KOPT-K1 (cell line): ENCODE measurements around the gene DPAGT1.
"Not testable (repeated sequence)": the region's sequence is repeated elsewhere in the genome, so short reads cannot be mapped to it uniquely, and the experiment has no call there.

Source experiments
- H3K27ac ChIP-seq: fragments of 200-600 bp; sonication (generic); 2 replicates; pipeline ENCODE4 v1.5.1; 2016; ENCODE audit warnings: antibody characterized with exemption, mild to moderate bottlenecking, low read depth, low read length; ENCODE audit not compliant: poor library complexity, severe bottlenecking
- H3K36me3 ChIP-seq: fragments of 200-600 bp; sonication (generic); 2 replicates; pipeline ENCODE4 v1.5.1; 2017; ENCODE audit warnings: antibody characterized with exemption, mild to moderate bottlenecking, low read length, moderate library complexity; ENCODE audit not compliant: insufficient read depth
- H3K9me3 ChIP-seq: fragments of 200-600 bp; sonication (generic); 2 replicates; pipeline ENCODE4 v1.5.1; 2017; ENCODE audit warnings: antibody characterized with exemption, low read length, mild to moderate bottlenecking; ENCODE audit not compliant: insufficient read depth, poor library complexity, severe bottlenecking

The DPAGT1 gene

DNA sequence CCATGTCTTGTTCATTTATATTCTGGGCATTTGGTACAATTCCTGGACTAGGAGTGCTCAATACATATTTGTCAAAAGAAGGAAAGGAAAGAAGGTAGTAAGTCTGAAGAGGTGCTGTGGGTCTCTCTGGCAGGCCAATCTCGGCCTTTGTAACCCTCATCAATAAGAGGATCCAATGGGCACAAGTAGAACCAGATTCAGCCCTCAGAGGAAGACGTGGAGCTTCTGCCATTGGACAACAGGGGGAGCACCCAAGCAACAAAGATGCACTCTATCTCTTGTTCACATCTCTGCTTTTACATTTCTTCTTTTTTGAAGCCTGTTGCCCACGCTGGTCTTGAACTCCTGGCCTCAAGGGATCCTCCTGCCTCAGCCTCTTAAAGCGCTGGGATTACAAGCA is 36.3 kb downstream of the DPAGT1 start:
- peaks cover 11% of the 10 kb centered on the region; the same call in 1 of the 2 replicates for H3K36me3 ChIP-seq
- H3K27ac ChIP-seq: no peak overlapping the region
- no peaks in the 10 kb centered on the region for H3K9me3 ChIP-seq

DNA sequence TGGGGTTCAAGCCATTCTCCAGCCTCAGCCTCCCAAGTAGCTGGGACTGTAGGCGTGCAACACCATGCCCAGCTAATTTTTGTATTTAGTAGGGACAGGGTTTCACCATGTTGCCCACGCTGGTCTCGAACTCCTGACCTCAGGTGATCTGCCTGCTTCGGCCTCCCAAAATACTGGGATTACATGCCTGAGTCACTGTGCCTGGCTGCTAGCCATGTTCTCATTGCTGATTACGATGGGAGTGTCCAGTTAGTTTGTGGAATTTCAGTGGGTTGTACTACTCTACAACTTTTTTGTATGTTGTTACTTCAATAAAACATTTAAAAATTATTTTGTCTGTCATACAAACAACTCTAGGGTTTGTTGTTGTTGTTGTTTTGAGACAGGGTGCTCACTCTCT is 38.9 kb downstream of the DPAGT1 start:
- H3K36me3 ChIP-seq: no peaks in the 10 kb centered on the region
- no peak overlapping the region for H3K27ac ChIP-seq
- no peaks in the 10 kb centered on the region for H3K9me3 ChIP-seq

DNA sequence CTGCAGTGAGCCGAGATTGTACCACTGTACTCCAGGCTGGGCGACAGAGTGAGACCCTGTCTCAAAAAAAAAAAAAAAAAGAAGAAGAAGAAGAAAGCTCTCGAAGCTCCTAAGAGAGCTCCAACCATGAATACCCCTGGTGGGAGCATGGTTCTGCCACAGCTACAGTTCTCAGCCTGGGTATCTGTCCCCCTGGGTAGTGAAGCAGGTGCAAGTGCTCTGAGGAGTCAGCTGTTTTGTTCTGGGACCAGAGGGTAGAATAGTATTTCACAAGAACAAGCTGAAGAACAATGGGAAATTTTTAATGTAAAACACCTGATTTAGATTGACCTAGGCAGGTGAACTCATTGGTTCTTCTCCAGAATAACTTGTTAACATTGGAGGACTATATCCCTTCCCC is 40.4 kb downstream of the DPAGT1 start:
- H3K9me3 ChIP-seq: no peaks in the 10 kb centered on the region
- H3K27ac ChIP-seq: no peak overlapping the region
- no peaks in the 10 kb centered on the region for H3K36me3 ChIP-seq

DNA sequence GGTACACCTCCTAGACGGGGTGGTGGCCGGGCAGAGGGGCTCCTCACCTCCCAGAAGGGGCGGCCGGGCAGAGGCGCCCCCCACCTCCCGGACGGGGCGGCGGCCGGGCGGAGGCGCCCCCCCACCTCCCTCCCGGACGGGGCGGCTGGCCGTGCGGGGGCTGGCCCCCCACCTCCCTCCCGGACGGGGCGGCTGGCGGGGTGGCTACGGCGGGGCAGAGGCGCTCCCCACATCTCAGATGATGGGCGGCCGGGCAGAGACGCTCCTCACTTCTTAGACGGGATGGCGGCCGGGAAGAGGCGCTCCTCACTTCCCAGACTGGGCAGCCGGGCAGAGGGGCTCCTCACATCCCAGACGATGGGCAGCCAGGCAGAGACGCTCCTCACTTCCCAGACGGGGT is 42.5 kb downstream of the DPAGT1 start:
- H3K27ac ChIP-seq, H3K9me3 ChIP-seq: not testable (repeated sequence)
- peaks cover 17% of the 10 kb centered on the region for H3K36me3 ChIP-seq

DNA sequence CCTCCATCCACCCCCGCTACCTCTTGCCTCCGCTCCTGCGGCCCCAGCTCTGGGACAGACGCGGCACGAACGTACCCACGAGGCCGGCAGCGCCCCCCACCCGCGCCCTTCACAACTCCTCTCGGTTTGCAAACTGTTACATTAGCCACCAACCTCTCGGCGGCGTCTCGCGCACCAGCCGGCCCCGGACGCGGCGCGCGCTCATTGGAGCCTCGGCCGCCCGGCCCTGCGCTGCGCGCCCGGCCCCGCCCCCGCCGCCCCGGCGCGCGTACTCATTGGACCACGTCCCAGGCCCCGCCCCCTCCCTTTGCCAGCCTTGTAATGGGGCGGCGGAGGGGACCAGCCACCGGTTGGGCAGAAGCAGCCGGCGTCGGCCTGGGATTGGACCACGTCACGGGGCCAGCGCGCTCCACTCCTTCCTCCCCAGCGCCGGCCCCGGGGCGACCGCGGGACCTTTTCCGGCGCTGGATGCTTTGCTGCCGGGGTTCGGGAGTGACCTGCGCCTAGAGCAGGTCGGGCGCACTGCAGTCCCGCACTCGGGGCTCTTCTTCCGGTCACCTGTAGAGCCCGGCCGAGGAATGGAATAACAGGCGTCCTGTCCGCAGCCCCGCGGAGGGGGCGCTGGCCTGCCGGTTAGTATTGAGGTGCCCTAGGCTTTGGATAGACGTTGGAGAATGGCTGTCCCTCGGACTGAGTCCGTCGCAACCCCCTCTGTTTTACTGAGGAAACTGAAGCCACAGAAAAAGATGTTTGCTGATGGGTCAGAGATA is 44.5 kb downstream of the DPAGT1 start, which contains the start of gene HYOU1:
Gene HYOU1 (minus strand): TSS at position 206 of the 770 bp plus-strand sequence. CDS start 1,045 bp downstream, outside the sequence.
- Histone ChIP-seq H3K27ac (peak within 1 kb of the TSS; percentile 87), H3K36me3 (peaks cover 36% of the 10 kb centered on the region), H3K9me3 (no peaks in the 10 kb centered on the region)

DNA sequence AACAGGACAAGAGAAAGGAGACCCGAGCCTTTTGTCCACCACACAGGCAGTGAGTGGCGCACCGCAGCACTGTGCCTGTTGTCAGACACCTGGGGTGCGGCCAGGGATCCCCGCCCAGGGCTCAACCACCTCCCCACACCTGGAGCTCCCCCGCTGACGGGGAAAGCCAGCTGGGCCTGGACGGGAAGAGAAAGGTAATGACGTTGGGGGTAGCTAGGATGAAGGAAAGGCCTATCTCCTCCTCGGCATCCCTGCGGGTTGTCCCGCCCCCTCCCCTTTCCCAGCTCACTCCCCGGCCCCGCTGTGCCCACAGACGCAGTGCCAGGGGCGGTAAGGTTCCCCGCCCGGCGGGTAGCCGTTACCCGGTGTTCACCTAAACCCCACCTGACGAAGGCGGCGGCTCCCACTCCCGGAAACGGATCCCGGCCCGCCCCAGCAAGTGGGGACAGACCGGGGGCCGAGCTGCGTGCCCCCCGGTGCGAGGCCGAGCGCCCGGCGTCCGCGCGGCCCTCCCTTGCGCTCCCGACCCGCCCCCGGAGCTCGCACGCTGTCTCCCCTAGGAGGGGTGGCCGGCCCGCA is 45.1 kb downstream of the DPAGT1 start:
- H3K27ac ChIP-seq: peak overlapping the region; percentile 87
- H3K36me3 ChIP-seq: peaks cover 43% of the 10 kb centered on the region

DNA sequence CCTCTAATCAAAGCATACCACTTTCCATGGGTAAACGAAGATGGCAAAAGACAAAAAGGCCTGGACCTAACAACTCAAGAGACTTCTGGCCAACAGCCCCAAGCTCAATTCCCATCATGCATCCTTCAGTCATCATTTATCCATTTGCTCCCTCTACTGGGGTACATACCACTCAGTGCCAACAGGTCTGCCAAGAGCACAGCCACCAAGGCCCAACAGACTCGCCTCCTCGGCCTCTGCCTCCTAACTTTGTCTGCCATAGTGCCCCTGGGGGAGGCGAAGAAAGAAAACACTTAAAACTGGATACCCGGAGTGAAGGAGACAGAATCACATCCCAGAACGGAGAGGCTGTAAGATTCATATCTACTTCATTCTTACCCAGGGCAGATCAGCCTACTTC is 45.8 kb downstream of the DPAGT1 start:
- H3K9me3 ChIP-seq: no peaks in the 10 kb centered on the region
- peaks cover 49% of the 10 kb centered on the region for H3K36me3 ChIP-seq
- H3K27ac ChIP-seq: peak overlapping the region; percentile 87

More for the DNA sequence above, 45.1 kb downstream of the DPAGT1 start:
- H3K9me3 ChIP-seq: no peaks in the 10 kb centered on the region

DNA sequence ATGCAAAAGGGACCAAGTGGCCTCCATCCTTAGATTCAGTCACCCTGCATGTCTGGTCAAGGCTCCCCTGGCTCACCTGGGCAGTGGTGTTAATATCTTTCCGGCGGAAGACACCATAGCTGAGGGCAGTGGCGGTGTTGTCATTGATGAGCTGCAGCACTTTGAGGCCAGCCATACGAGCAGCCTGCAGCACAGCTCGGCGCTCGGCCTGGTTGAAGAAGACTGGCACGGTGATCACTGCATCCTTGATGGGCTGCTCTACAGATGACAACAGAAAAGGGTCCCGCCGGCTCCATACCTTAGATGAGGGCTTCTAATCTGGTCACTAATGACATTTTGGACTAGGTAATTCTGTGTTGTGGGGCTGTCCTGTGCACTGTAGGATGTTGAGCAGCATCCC is 47.2 kb downstream of the DPAGT1 start:
- Histone ChIP-seq H3K9me3 (no peaks in the 10 kb centered on the region), H3K36me3 (peaks cover 64% of the 10 kb centered on the region), H3K27ac (no peak overlapping the region)

DNA sequence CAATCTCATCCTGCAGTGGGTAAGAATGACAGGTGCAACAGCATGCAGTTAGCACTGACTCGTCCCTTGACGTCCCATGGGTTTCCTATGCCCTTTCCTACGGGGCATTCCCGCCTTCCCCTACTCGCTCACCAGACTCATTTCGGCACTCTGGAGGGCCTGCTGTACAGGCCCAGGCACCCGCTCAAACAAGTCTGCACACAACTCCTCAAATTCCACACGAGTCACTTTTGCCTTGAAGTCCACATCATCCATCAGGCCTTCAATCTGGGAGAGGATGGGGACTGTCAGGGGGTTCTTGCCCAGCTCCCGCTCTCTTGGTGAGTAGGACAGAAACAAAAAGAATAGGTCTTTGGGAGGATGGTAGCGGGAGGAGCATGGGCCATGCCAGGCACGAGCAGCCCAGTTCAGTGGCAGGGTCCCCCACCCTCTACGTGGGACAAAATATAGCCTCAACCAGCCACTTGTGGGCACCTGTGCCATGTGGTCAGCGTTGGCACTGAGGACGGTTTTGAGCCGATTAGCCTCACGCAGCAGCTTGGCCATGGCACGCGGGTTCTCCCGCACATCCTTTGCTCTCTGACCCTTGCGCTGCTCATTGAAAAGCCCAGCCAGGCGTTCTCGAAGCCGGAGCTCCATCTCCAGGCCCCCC is 49.4 kb downstream of the DPAGT1 start:
- Histone ChIP-seq H3K36me3 (peaks cover 85% of the 10 kb centered on the region), H3K27ac (no peak overlapping the region), H3K9me3 (no peaks in the 10 kb centered on the region)

DNA sequence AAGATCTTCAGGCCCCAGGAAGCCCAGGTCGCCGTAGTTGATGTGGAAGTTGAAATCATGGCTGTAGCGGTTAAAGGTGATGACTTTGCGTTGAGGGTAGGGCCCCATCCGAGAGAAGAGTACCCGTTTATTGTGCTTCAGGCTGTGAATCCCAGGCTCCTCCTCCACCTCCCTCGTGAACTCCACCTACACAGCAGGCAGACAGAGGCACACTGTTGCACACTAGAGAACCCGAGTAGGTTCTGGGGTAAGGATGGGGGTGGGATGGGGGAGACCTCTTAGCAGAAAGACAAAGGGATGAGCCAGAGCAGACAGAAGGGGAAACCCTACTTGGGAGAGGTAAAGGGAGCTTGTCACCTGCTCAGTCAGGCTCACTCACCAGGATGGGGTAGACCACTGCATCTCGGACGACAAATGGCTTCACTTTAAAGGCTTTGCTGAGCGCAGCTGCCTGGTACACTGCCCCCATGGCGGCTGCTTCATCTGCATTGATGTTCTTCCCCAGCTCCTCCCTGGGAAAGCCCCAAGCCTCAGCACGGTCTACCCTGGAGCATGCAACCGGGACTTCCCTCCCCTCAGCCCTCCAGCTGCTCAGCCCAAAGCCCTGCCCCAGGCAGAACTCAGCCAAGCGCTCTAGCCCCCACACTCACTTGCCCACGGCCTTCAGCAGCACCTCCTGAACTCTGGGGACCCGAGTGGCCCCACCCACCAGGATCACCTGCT is 50.1 kb downstream of the DPAGT1 start:
- Histone ChIP-seq H3K36me3 (peaks cover 92% of the 10 kb centered on the region), H3K9me3 (no peaks in the 10 kb centered on the region), H3K27ac (no peak overlapping the region)

DNA sequence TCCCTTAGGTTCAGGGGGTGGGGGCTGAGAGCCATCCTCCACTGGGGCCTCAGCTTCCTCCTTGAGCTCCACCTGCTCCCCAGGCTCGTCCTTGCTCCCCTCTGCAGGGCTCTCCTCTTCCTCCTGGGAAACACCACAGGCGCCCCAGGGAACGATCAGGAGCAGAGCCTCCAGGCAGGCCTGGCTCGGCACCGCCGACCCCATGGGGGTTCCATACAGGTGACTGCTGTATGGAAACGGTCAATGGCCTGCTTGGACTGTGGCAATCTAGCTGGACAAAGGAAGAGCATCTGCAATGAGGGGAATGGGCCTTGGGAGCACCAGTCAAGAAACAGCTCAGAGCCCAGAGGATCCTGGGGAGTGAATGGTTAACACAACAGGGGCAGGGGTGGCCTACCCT is 52.6 kb downstream of the DPAGT1 start:
- Histone ChIP-seq H3K36me3 (peaks cover 98% of the 10 kb centered on the region), H3K27ac (no peak overlapping the region), H3K9me3 (no peaks in the 10 kb centered on the region)

DNA sequence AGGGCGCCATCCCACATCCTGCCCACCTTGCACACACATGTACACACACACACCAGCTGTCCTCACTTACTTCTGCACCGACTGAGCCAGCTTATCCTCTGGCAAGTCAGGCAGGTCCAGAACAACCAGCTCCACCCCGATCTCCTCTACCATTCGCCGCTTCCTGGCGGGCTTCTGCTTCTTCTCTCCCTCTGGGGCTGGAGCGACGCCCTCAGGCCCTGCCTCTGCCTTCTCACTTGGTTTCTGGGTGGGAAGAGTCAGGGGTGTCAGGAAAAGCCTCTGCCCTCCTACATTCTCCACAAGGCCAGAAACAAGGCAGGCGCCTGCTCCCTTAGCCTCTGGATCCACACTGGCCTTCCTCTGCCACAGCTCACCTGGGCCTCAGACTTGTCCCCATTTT is 53.0 kb downstream of the DPAGT1 start:
- Histone ChIP-seq H3K9me3 (no peaks in the 10 kb centered on the region), H3K27ac (no peak overlapping the region), H3K36me3 (peaks cover 94% of the 10 kb centered on the region)

DNA sequence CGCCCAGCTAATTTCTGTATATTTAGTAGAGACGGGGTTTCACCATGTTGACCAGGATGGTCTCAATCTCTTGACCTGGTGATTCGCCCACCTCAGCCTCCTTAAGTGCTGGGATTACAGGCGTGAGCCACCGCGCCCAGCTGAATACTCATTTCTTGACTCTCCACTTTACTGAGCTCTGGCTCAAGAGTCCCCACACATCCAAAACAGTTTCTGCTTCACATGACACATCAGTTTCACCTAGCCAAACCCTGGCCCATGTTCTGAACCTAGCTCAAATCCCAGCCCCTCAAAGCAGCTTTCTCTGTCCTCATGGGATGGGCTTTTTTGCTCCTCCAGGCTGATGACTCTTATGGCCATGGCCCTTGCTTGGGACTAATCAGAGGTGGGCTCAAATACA is 54.4 kb downstream of the DPAGT1 start:
- peaks cover 80% of the 10 kb centered on the region for H3K36me3 ChIP-seq
- H3K27ac ChIP-seq: no peak overlapping the region
- H3K9me3 ChIP-seq: no peaks in the 10 kb centered on the region
